Activated CD8-positive, alpha-beta T cell treated with anti-CD3 and anti-CD28 coated beads for 36 hours (primary cell): ENCODE measurements around the gene WDR82. TPM values are rescaled to one million over a fixed set of nuclear protein-coding genes. Genes with fewer than 3 reads are reported as not detected.

Experiments
- ATAC-seq: fragments of 200-7000 bp; cut with Tn5 transposase; one replicate; pipeline ENCODE4 v1.10.0; 2021; ENCODE audit warnings: mild to moderate bottlenecking, moderate library complexity
- CTCF ChIA-PET: fragments of 350-600 bp; sonication (Branson Sonifier 250); formaldehyde crosslinking; loops from one replicate; lab custom pipeline; 2021; ENCODE audit warnings: antibody characterized with exemption; lab: Charles Lee
- POLR2A ChIA-PET: fragments of 350-600 bp; sonication (Branson Sonifier 250); formaldehyde crosslinking; loops from one replicate; lab custom pipeline; 2021; ENCODE audit warnings: antibody characterized with exemption; lab: Charles Lee
- DNase-seq: peaks from one replicate; pipeline ENCODE4 v3.0.0-alpha.2; 2020
- H3K27ac Mint-ChIP-seq: one replicate; pipeline ENCODE4 v1.8.0; 2021; ENCODE audit warnings: mild to moderate bottlenecking, mixed read lengths
- H3K27me3 Mint-ChIP-seq: one replicate; pipeline ENCODE4 v1.8.0; 2021; ENCODE audit warnings: mixed read lengths
- H3K36me3 Mint-ChIP-seq: one replicate; pipeline ENCODE4 v1.8.0; 2021; ENCODE audit warnings: low read depth, mixed read lengths
- H3K4me1 Mint-ChIP-seq: one replicate; pipeline ENCODE4 v1.8.0; 2021; ENCODE audit warnings: low read depth, mixed read lengths
- H3K4me3 Mint-ChIP-seq: one replicate; pipeline ENCODE4 v1.8.0; 2021; ENCODE audit warnings: mild to moderate bottlenecking, moderate library complexity, mixed read lengths
- H3K9me3 Mint-ChIP-seq: one replicate; pipeline ENCODE4 v1.8.0; 2021; ENCODE audit warnings: mixed read lengths
- CTCF ChIP-seq: fragments of 200-600 bp; IDR thresholded peaks from one replicate; pipeline ENCODE4 v1.8.0; 2022; ENCODE audit warnings: antibody characterized with exemption, mild to moderate bottlenecking
- intact Hi-C: fragments of 100-400 bp; cut with micrococcal nuclease; formaldehyde crosslinking; loops from one replicate; pipeline ENCODE4 v1.10.0; 2022
- total RNA-seq, 2 experiments: library from RNA; stranded (reverse); gene quantifications; one replicate each; pipeline ENCODE4 v1.2.3, GENCODE V29; 2021

The WDR82 gene
- total RNA-seq, 2 experiments from 2014 or later = 103 to 105 TPM

DNA sequence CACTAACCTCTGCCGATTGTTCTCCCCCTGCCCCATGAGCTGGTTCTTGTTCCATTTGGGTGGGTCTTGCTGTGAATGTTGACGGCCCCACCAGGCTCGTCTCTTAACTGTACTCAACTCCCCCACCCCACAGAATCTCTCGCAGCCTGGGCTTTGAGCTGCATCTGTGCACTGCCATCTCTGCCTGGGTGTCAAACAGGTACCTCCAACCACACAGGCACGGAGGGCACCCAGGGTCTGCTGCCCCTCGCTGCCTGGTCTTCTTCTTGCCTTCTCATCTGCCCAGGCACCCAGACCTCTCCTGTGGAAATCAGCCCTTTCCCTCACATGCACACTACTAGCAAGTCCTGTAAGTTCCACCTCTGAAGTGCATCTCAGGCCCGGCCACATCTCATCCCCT, 63.1 kb downstream of the WDR82 start:
- ChIA-PET CTCF (interaction anchor here (1.0 to 1.7 kb wide), 3 partner anchors 10 to 125 kb away, joined by 5 to 9 read pairs (median 6); partner anchors contain the start of gene WDR82), POLR2A (interaction anchor here (0.9 kb wide), 1 partner anchor 12 kb away, joined by 3 read pairs; no protein-coding TSS in a partner anchor)
- no peak for DNase-seq
- no peak overlapping the region for H3K27ac Mint-ChIP-seq
- H3K4me1 Mint-ChIP-seq = peaks cover 35% of the 10 kb centered on the region
- intact Hi-C loops = no loop called here
- H3K9me3 Mint-ChIP-seq = no peaks in the 10 kb centered on the region
- peaks cover 34% of the 10 kb centered on the region for H3K36me3 Mint-ChIP-seq
- TF ChIP-seq CTCF = no peak
- no peak overlapping the region for H3K4me3 Mint-ChIP-seq
- H3K27me3 Mint-ChIP-seq = no peaks in the 10 kb centered on the region
- no peak for ATAC-seq

DNA sequence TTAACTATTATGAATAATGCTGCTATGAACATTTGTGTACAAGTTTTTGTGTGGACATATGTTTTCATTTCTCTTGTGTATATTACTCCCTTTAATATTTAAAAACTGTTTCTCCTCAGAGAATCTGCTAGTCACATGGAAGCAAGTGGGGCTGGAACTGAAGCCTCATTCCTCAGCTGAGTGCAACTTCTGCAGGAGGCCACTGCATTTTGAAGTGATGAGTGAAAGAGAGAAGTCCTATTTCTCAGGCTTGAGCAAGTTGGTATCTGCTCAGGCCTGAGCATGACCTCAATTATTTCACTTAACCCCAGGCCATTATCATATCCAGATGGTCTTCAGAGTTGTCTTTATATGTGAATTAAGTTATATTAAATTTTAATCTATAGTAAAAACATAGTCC, 64.5 kb downstream of the WDR82 start:
- POLR2A ChIA-PET = interaction anchor here (1.2 kb wide), 1 partner anchor 11 kb away, joined by 3 read pairs; no protein-coding TSS in a partner anchor
- intact Hi-C loops = no loop called here
- TF ChIP-seq CTCF = no peak
- no peak overlapping the region for H3K4me3 Mint-ChIP-seq
- CTCF ChIA-PET = interaction anchor here (1.7 kb wide), 1 partner anchor 126 kb away, joined by 9 read pairs; no protein-coding TSS in a partner anchor
- H3K27me3 Mint-ChIP-seq = no peaks in the 10 kb centered on the region
- ATAC-seq (no peak), DNase-seq (no peak)
- no peak overlapping the region for H3K27ac Mint-ChIP-seq
- H3K36me3 Mint-ChIP-seq = peaks cover 43% of the 10 kb centered on the region
- no peaks in the 10 kb centered on the region for H3K9me3 Mint-ChIP-seq
- peaks cover 24% of the 10 kb centered on the region for H3K4me1 Mint-ChIP-seq

DNA sequence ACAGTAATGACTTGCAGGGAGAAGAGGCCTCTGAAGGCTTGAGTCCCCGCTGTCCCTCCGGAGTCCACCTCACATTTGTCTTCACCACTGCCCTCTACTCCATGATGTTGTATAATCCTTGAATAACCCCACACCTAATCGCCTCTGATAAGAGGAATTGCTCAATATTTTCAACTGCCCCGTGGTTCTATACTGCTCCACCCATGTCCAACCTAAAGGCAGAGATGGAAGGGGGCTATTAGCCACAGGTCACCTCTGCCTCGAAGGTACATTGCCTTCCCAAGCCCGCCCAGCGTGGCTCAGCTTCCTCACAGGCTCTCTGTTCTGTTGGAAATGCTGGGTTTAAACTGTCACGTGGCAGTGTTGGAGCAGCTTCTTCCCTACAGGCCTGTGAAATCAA, 65.4 kb downstream of the WDR82 start:
- Mint-ChIP-seq H3K4me3 (no peak overlapping the region), H3K36me3 (peaks cover 47% of the 10 kb centered on the region), H3K4me1 (peaks cover 16% of the 10 kb centered on the region), H3K27me3 (no peaks in the 10 kb centered on the region), H3K9me3 (no peaks in the 10 kb centered on the region), H3K27ac (no peak overlapping the region)
- ChIA-PET CTCF (interaction anchor here (0.6 to 6.7 kb wide), 2 partner anchors 7 to 126 kb away, joined by 3 to 39 read pairs; no protein-coding TSS in a partner anchor), POLR2A (no interaction called here)
- TF ChIP-seq CTCF = no peak
- intact Hi-C loops = no loop called here
- DNase-seq (no peak), ATAC-seq (no peak)

DNA sequence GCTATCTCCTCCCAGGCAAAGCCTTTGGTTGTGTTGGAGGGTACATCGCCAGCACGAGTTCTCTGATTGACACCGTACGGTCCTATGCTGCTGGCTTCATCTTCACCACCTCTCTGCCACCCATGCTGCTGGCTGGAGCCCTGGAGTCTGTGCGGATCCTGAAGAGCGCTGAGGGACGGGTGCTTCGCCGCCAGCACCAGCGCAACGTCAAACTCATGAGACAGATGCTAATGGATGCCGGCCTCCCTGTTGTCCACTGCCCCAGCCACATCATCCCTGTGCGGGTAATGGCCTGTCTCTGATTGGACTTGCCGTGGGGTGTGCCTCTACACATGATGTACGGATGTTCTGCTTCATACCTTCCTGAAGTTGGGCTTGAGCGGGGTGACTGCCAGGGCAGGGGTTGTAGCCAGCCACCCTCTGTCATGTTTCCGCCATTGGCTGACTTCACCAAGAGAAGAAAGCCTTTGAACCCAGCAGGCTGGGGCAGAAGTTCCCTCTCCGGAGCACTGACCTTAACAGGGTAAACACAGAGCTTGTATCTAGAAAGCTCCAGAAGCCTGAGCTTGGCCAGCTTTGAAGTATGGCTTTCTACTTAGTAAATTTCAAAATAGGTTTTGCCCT, 67.1 kb downstream of the WDR82 start:
- no peaks in the 10 kb centered on the region for H3K27me3 Mint-ChIP-seq
- TF ChIP-seq CTCF = no peak

DNA sequence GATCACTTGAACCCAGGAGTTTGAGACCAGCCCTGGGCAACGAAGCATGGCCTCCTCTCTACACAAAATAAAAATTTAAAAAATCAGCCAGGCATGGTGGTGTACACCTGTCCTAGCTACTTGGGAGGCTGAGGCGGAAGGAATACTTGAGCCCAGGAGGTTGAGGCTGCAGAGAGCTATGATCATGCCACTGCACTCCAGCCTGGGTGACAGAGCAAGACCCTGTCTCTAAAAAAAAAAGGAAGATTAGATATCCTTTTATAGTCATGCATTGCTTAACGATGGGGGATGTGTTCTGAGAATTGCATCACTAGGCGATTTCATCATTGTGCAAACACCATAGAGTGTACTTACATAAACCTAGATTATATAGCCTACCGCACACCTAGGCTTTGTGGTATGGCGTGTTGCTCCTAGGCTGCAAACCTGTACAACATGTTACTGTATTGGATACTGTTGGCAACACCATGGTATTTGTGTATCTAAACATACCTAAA, 67.9 kb downstream of the WDR82 start:
- intact Hi-C loops = no loop called here
- no peak for ATAC-seq
- ChIA-PET POLR2A (no interaction called here), CTCF (interaction anchor here (1.0 to 6.7 kb wide), 4 partner anchors 10 to 237 kb away, joined by 4 to 39 read pairs (median 4); partner anchors contain the start of gene ABHD14B)
- no peaks in the 10 kb centered on the region for H3K9me3 Mint-ChIP-seq
- H3K36me3 Mint-ChIP-seq = peaks cover 56% of the 10 kb centered on the region
- no peak overlapping the region for H3K27ac Mint-ChIP-seq
- H3K27me3 Mint-ChIP-seq = no peaks in the 10 kb centered on the region
- TF ChIP-seq CTCF = no peak
- peaks cover 3% of the 10 kb centered on the region for H3K4me1 Mint-ChIP-seq
- DNase-seq = no peak
- no peak overlapping the region for H3K4me3 Mint-ChIP-seq

More for the DNA sequence above, 67.1 kb downstream of the WDR82 start:
- H3K36me3 Mint-ChIP-seq = peaks cover 52% of the 10 kb centered on the region
- no peak overlapping the region for H3K4me3 Mint-ChIP-seq
- DNase-seq = no peak
- POLR2A ChIA-PET = no interaction called here
- CTCF ChIA-PET = interaction anchor here (1.0 to 6.7 kb wide), 3 partner anchors 9 to 238 kb away, joined by 4 to 39 read pairs (median 4); partner anchors contain the start of gene ABHD14B
- no peak for ATAC-seq
- no peak overlapping the region for H3K27ac Mint-ChIP-seq
- no peaks in the 10 kb centered on the region for H3K9me3 Mint-ChIP-seq
- H3K4me1 Mint-ChIP-seq = peaks cover under 1% of the 10 kb centered on the region
- intact Hi-C loops = no loop called here
